HepG2 (cell line): ENCODE results near the gene TNFRSF25. TPM values are rescaled to one million over a fixed set of nuclear protein-coding genes. Genes with fewer than 3 reads are reported as not detected.

Source experiments
- KLF16 ChIP-seq, 2 experiments: sonication (generic) in 1 of 2; formaldehyde crosslinking in 1 of 2; IDR thresholded peaks; 2 replicates each; pipeline versions ENCODE4 v1.6.1 to v1.8.0; 2016 to 2023; ENCODE audit warnings: missing genetic modification reagents in 2 of 2, missing compliant biosample characterization in 1 of 2
- KMT2A ChIP-seq: sonication (generic); formaldehyde crosslinking; IDR thresholded peaks from 2 replicates; pipeline ENCODE4 v1.4.0; 2020; ENCODE audit warnings: missing genetic modification reagents
- ONECUT2 ChIP-seq: sonication (generic); formaldehyde crosslinking; IDR thresholded peaks from 2 replicates; pipeline ENCODE4 v1.4.0; 2020; ENCODE audit warnings: missing genetic modification reagents
- TBP ChIP-seq: sonication (generic); formaldehyde crosslinking; IDR thresholded peaks from 2 replicates; pipeline ENCODE4 v1.5.0; 2020; ENCODE audit warnings: missing genetic modification reagents
- ZMYM4 ChIP-seq: sonication (generic); formaldehyde crosslinking; IDR thresholded peaks from 2 replicates; pipeline ENCODE4 v1.8.1; 2023; ENCODE audit warnings: mild to moderate bottlenecking, missing genetic modification reagents
- ZNF138 ChIP-seq: sonication (generic); formaldehyde crosslinking; IDR thresholded peaks from 2 replicates; pipeline ENCODE4 v1.5.0; 2020; ENCODE audit warnings: mild to moderate bottlenecking, low read depth, missing genetic modification reagents
- ZNF263 ChIP-seq: sonication (generic); formaldehyde crosslinking; IDR thresholded peaks from 2 replicates; pipeline ENCODE4 v1.4.0; 2020; ENCODE audit warnings: missing genetic modification reagents
- ZNF446 ChIP-seq: sonication (generic); formaldehyde crosslinking; IDR thresholded peaks from 2 replicates; pipeline ENCODE4 v1.5.0; 2020; ENCODE audit warnings: mild to moderate bottlenecking, missing genetic modification reagents
- ZNF510 ChIP-seq: sonication (generic); formaldehyde crosslinking; IDR thresholded peaks from 2 replicates; pipeline ENCODE4 v1.4.0; 2020; ENCODE audit warnings: low read depth, mild to moderate bottlenecking, missing genetic modification reagents
- ZNF646 ChIP-seq: sonication (generic); formaldehyde crosslinking; IDR thresholded peaks from 2 replicates; pipeline ENCODE4 v1.9.0; 2021; ENCODE audit warnings: mild to moderate bottlenecking, missing genetic modification reagents
- ZNF674 ChIP-seq: sonication (generic); formaldehyde crosslinking; IDR thresholded peaks from 2 replicates; pipeline ENCODE4 v1.5.0; 2020; ENCODE audit warnings: low read depth, mild to moderate bottlenecking, missing genetic modification reagents
- ZNF770 ChIP-seq: sonication (generic); formaldehyde crosslinking; IDR thresholded peaks from 2 replicates; pipeline ENCODE4 v1.5.0; 2020; ENCODE audit warnings: mild to moderate bottlenecking, missing genetic modification reagents
- ZNF772 ChIP-seq: sonication (generic); formaldehyde crosslinking; IDR thresholded peaks from 2 replicates; pipeline ENCODE4 v1.5.0; 2020; ENCODE audit warnings: mild to moderate bottlenecking, missing genetic modification reagents
- ZNF788 ChIP-seq: sonication (generic); formaldehyde crosslinking; IDR thresholded peaks from 2 replicates; pipeline ENCODE4 v1.5.0; 2020; ENCODE audit warnings: mild to moderate bottlenecking, missing genetic modification reagents, borderline replicate concordance
- polyA plus RNA-seq, 8 experiments: library from polyadenylated mRNA; depleted of rRNA in 3 of 8; stranded (reverse) in 7 of 8; unstranded in 1 of 8; fragments of >200 nt; fragmentation: Illumina TruSeq in 4 of 8; extraction: Trizol in 4 of 8; gene quantifications; 2 replicates each; pipeline versions ENCODE4 v1.2.1 to v1.2.3, GENCODE V29; 2011 to 2016; ENCODE audit warnings: low read depth in 4 of 8, missing spikeins in 1 of 8, mixed read lengths in 1 of 8; ENCODE audit not compliant: insufficient read depth in 1 of 8
- total RNA-seq, 5 experiments: library from RNA; depleted of rRNA; stranded (reverse); fragments of >200 nt; fragmentation: Illumina TruSeq; extraction: Trizol; gene quantifications; 2 replicates each; pipeline ENCODE4 v1.2.3, GENCODE V29; 2016; ENCODE audit warnings: low read depth in 1 of 5
- TF ChIP-seq, protein P1 (sequence below), 2 experiments: sonication (generic) in 1 of 2; formaldehyde crosslinking in 1 of 2; IDR thresholded peaks; 2 replicates each; pipeline versions ENCODE4 v1.4.0 to v1.6.1; 2018 to 2020; ENCODE audit warnings: missing genetic modification reagents in 2 of 2, borderline replicate concordance in 1 of 2, low read depth in 1 of 2, mild to moderate bottlenecking in 1 of 2, missing biosample characterization in 1 of 2
- TF ChIP-seq, protein P2 (sequence below): sonication (generic); formaldehyde crosslinking; IDR thresholded peaks from 2 replicates; pipeline ENCODE4 v1.5.0; 2020; ENCODE audit warnings: missing genetic modification reagents
- TF ChIP-seq, protein P3 (sequence below): sonication (generic); formaldehyde crosslinking; IDR thresholded peaks from 2 replicates; pipeline ENCODE4 v1.5.1; 2020; ENCODE audit warnings: mild to moderate bottlenecking, missing genetic modification reagents, borderline replicate concordance

TNFRSF25 gene
- total and polyA plus RNA-seq, 2 of the 13 experiments (the other 11 are each of a cell fraction or from before 2014, with no cell fraction given), result 1.4 to 1.5 TPM

DNA sequence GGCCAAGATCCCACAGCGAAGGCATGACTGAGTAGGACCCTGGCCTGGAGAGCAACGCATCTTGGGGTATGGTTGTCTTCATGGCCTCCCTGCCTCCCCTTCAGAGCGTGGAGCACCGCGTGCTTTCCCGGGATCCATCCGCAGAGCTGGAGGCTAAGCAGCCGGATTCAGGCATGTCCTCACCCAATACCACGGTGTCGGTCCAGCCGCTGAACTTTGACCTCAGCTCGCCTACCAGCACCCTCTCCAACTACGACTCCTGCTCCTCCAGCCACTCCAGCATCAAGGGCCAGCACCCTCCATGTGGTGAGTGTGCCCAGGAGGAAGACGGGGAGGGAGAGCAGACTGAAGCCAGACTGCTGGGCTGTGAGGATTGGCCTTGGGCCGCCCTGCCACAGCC lies 21.6 kb downstream of the TNFRSF25 start (continued):
- no peak for TF ChIP-seq ZNF646 (CRISPR knock-in tag)
- 0 out of 2 replicates have a peak, but pooled peaks have one; percentile 35 for TF ChIP-seq ZNF770 (CRISPR knock-in tag)
- no peak for TF ChIP-seq ZNF510 (CRISPR knock-in tag)
- TF ChIP-seq KLF16 (CRISPR knock-in tag; IDR thresholded peaks at IDR 0.05), result no peak
- no peak for TF ChIP-seq ZNF674
- TF ChIP-seq ZNF263 (CRISPR knock-in tag), result peak; percentile 81
- TF ChIP-seq, protein P1, sequence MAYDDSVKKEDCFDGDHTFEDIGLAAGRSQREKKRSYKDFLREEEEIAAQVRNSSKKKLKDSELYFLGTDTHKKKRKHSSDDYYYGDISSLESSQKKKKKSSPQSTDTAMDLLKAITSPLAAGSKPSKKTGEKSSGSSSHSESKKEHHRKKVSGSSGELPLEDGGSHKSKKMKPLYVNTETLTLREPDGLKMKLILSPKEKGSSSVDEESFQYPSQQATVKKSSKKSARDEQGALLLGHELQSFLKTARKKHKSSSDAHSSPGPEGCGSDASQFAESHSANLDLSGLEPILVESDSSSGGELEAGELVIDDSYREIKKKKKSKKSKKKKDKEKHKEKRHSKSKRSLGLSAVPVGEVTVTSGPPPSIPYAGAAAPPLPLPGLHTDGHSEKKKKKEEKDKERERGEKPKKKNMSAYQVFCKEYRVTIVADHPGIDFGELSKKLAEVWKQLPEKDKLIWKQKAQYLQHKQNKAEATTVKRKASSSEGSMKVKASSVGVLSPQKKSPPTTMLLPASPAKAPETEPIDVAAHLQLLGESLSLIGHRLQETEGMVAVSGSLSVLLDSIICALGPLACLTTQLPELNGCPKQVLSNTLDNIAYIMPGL (CRISPR knock-in tag; IDR thresholded peaks at IDR 0.05; ENCODE audit: borderline replicate concordance in 1 of 2, low read depth in 1 of 2), result no peak
- no peak for TF ChIP-seq ZMYM4 (CRISPR knock-in tag)
- TF ChIP-seq ONECUT2 (CRISPR knock-in tag), result no peak
- TF ChIP-seq, protein P2, sequence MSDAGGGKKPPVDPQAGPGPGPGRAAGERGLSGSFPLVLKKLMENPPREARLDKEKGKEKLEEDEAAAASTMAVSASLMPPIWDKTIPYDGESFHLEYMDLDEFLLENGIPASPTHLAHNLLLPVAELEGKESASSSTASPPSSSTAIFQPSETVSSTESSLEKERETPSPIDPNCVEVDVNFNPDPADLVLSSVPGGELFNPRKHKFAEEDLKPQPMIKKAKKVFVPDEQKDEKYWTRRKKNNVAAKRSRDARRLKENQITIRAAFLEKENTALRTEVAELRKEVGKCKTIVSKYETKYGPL (CRISPR knock-in tag), result no peak
- TF ChIP-seq, protein P3, sequence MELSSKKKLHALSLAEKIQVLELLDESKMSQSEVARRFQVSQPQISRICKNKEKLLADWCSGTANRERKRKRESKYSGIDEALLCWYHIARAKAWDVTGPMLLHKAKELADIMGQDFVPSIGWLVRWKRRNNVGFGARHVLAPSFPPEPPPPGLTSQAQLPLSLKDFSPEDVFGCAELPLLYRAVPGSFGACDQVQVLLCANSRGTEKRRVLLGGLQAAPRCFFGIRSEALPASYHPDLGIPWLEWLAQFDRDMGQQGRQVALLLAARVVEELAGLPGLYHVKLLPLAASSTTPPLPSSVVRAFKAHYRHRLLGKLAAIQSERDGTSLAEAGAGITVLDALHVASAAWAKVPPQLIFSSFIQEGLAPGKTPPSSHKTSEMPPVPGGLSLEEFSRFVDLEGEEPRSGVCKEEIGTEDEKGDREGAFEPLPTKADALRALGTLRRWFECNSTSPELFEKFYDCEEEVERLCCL (CRISPR knock-in tag), result no peak
- no peak for TF ChIP-seq KMT2A (CRISPR knock-in tag)
- no peak for TF ChIP-seq ZNF446
- TF ChIP-seq ZNF138, result 0 out of 2 replicates have a peak, but pooled peaks have one; percentile 15
- no peak for TF ChIP-seq ZNF772 (CRISPR knock-in tag)
- TF ChIP-seq TBP, result no peak
- TF ChIP-seq ZNF788 (CRISPR knock-in tag), result 0 out of 2 replicates have a peak, but pooled peaks have one; percentile 8
